Cardiac muscle cell (in vitro differentiated cells and primary cell): ENCODE data around the gene TFPT. TPM values are rescaled to one million over a fixed set of nuclear protein-coding genes. Genes with fewer than 3 reads are reported as not detected.

Experiments used
- DNase-seq, 2 donors: peaks; one replicate each; pipeline versions ENCODE4 v3.0.0 to v3.0.0-alpha.2; 2010 to 2017; ENCODE audit warnings: low read depth in 1 of 2, low spot score in 1 of 2
- H3K27ac ChIP-seq: fragments of 200-600 bp; sonication (generic); 2 replicates; pipeline ENCODE4 v1.5.1; 2016
- H3K27me3 ChIP-seq: fragments of 200-600 bp; sonication (generic); 2 replicates; pipeline ENCODE4 v1.6.0; 2016; ENCODE audit warnings: control low read depth
- H3K36me3 ChIP-seq: fragments of 200-600 bp; sonication (generic); 2 replicates; pipeline ENCODE4 v1.5.1; 2016; ENCODE audit warnings: control low read depth
- H3K4me1 ChIP-seq: fragments of 200-600 bp; sonication (generic); 2 replicates; pipeline ENCODE4 v1.8.1; 2017; ENCODE audit warnings: low read depth, mild to moderate bottlenecking, mixed run types
- H3K4me3 ChIP-seq: fragments of 200-600 bp; sonication (generic); 2 replicates; pipeline ENCODE4 v1.5.1; 2016; ENCODE audit warnings: mild to moderate bottlenecking
- H3K9me3 ChIP-seq: fragments of 200-600 bp; sonication (generic); 2 replicates; pipeline ENCODE4 v1.5.1; 2017; ENCODE audit warnings: low read depth, mild to moderate bottlenecking, control low read depth
- CTCF ChIP-seq: IDR thresholded peaks from 2 replicates; pipeline ENCODE4 v1.5.1; 2012; ENCODE audit warnings: low read depth, mild to moderate bottlenecking, low read length
- polyA plus RNA-seq: library from polyadenylated mRNA; unstranded; fragments of >200 nt; fragmentation: Nextera tagmentation; extraction: Ambion mirVana; gene quantifications from 2 replicates; pipeline ENCODE4 v1.2.1, GENCODE V29; 2016
- total RNA-seq: library from RNA; depleted of rRNA; stranded (reverse); fragments of >200 nt; gene quantifications from 2 replicates; pipeline ENCODE4 v1.2.3, GENCODE V29; 2016

The TFPT gene
- total and polyA plus RNA-seq, 2 experiments from 2014 or later = 27.5 to 32.1 TPM

GRCh38 chr19:54074851-54075250, 40.6 kb downstream of the TFPT start:
- no peak for DNase-seq
- Histone ChIP-seq H3K4me3 (no peak overlapping the region), H3K4me1 (no peaks in the 10 kb centered on the region), H3K9me3 (no peaks in the 10 kb centered on the region), H3K36me3 (no peaks in the 10 kb centered on the region), H3K27me3 (no peaks in the 10 kb centered on the region), H3K27ac (no peak overlapping the region)
- no peak for TF ChIP-seq CTCF

GRCh38 chr19:54073829-54074228, 41.6 kb downstream of the TFPT start:
- Histone ChIP-seq H3K4me1 (no peaks in the 10 kb centered on the region), H3K36me3 (no peaks in the 10 kb centered on the region), H3K9me3 (no peaks in the 10 kb centered on the region), H3K27me3 (no peaks in the 10 kb centered on the region), H3K4me3 (no peak overlapping the region), H3K27ac (no peak overlapping the region)
- DNase-seq = no peak
- TF ChIP-seq CTCF = no peak

GRCh38 chr19:54069470-54069869, 46.0 kb downstream of the TFPT start:
- no peaks in the 10 kb centered on the region for H3K27me3 ChIP-seq
- H3K9me3 ChIP-seq = no peaks in the 10 kb centered on the region
- no peak for TF ChIP-seq CTCF
- no peak for DNase-seq
- no peak overlapping the region for H3K4me3 ChIP-seq
- H3K4me1 ChIP-seq = no peaks in the 10 kb centered on the region
- no peak overlapping the region for H3K27ac ChIP-seq
- no peaks in the 10 kb centered on the region for H3K36me3 ChIP-seq

GRCh38 chr19:54063350-54064116, 51.9 kb downstream of the TFPT start, which contains the start of gene VSTM1:
VSTM1 (minus strand) TSS chr19:54063897; CDS start chr19:54063777, 120 bp downstream.
- Histone ChIP-seq H3K27me3 (no peaks in the 10 kb centered on the region), H3K36me3 (no peaks in the 10 kb centered on the region), H3K4me3 (no peak within 1 kb of the TSS), H3K4me1 (no peaks in the 10 kb centered on the region), H3K27ac (no peak within 1 kb of the TSS), H3K9me3 (no peaks in the 10 kb centered on the region)
- TF ChIP-seq CTCF = no peak
- DNase-seq = no peak

- H3K4me3 ChIP-seq = no peak overlapping the region
- H3K36me3 ChIP-seq = no peaks in the 10 kb centered on the region
- no peak overlapping the region for H3K27ac ChIP-seq
- no peaks in the 10 kb centered on the region for H3K27me3 ChIP-seq
- H3K9me3 ChIP-seq = no peaks in the 10 kb centered on the region
- DNase-seq = no peak
- TF ChIP-seq CTCF = no peak
- no peaks in the 10 kb centered on the region for H3K4me1 ChIP-seq
These were observed 52.8 kb downstream of the TFPT start for GRCh38 chr19:54062643-54063042.

Other genes starting within 250 kb of the TFPT start
- 115 and 150 TPM in 2 replicates for gene MYADM, start 247.8 kb downstream of the TFPT start, total RNA-seq
- 166 and 183 TPM in 2 replicates for gene MYADM, start 247.8 kb downstream of the TFPT start, polyA plus RNA-seq
- 0.63 and 4.3 TPM in 2 replicates for gene PRKCG, start 233.5 kb downstream of the TFPT start, total RNA-seq
- gene PRKCG, start 233.5 kb downstream of the TFPT start, polyA plus RNA-seq = 3.2 and 4.2 TPM in 2 replicates
- gene CACNG7, start 206.4 kb downstream of the TFPT start, total RNA-seq = 0.60 and 1.9 TPM in 2 replicates
- gene CACNG7, start 206.4 kb downstream of the TFPT start, polyA plus RNA-seq = 0.11 and 0.19 TPM in 2 replicates
- 0.77 and 1.4 TPM in 2 replicates for gene CACNG8, start 152.7 kb downstream of the TFPT start, total RNA-seq
- 0.68 and 1.0 TPM in 2 replicates for gene CACNG8, start 152.7 kb downstream of the TFPT start, polyA plus RNA-seq
- gene CACNG6, start 124.0 kb downstream of the TFPT start, total RNA-seq = 38.4 and 73.1 TPM in 2 replicates
- gene CACNG6, start 124.0 kb downstream of the TFPT start, polyA plus RNA-seq = 30.6 and 61.5 TPM in 2 replicates
- not detected in 2 replicates for gene VSTM1, start 51.8 kb downstream of the TFPT start, total RNA-seq
- gene VSTM1, start 51.8 kb downstream of the TFPT start, polyA plus RNA-seq = not detected in 2 replicates
- not detected in 2 replicates for gene TARM1, start 34.3 kb downstream of the TFPT start, total RNA-seq
- gene TARM1, start 34.3 kb downstream of the TFPT start, polyA plus RNA-seq = not detected in 2 replicates
- gene OSCAR, start 14.9 kb downstream of the TFPT start, total RNA-seq = not detected in 2 replicates
- 0.32 and 0.61 TPM in 2 replicates for gene OSCAR, start 14.9 kb downstream of the TFPT start, polyA plus RNA-seq
- 58.8 and 104 TPM in 2 replicates for gene NDUFA3, start 12.8 kb downstream of the TFPT start, total RNA-seq
- 546 and 585 TPM in 2 replicates for gene NDUFA3, start 12.8 kb downstream of the TFPT start, polyA plus RNA-seq
- 73.9 and 79.8 TPM in 2 replicates for gene PRPF31, start 97 bp upstream of the TFPT start, total RNA-seq
- 110 and 113 TPM in 2 replicates for gene PRPF31, start 97 bp upstream of the TFPT start, polyA plus RNA-seq
- 17.7 and 39.6 TPM in 2 replicates for gene CNOT3, start 22.1 kb upstream of the TFPT start, total RNA-seq
- 52.1 and 52.8 TPM in 2 replicates for gene CNOT3, start 22.1 kb upstream of the TFPT start, polyA plus RNA-seq
- gene LENG1, start 44.1 kb upstream of the TFPT start, total RNA-seq = 10.3 and 10.6 TPM in 2 replicates
- gene LENG1, start 44.1 kb upstream of the TFPT start, polyA plus RNA-seq = 10.1 and 10.8 TPM in 2 replicates
- gene TMC4, start 57.5 kb upstream of the TFPT start, total RNA-seq = 0.74 and 1.2 TPM in 2 replicates
- gene TMC4, start 57.5 kb upstream of the TFPT start, polyA plus RNA-seq = 3.4 and 5.6 TPM in 2 replicates
- 131 and 134 TPM in 2 replicates for gene MBOAT7, start 73.9 kb upstream of the TFPT start, total RNA-seq
- gene MBOAT7, start 73.9 kb upstream of the TFPT start, polyA plus RNA-seq = 118 and 128 TPM in 2 replicates
- gene TSEN34, start 75.7 kb upstream of the TFPT start, total RNA-seq = 113 and 130 TPM in 2 replicates
- 114 and 129 TPM in 2 replicates for gene TSEN34, start 75.7 kb upstream of the TFPT start, polyA plus RNA-seq
- 1,874 and 2,216 TPM in 2 replicates for gene RPS9, start 85.2 kb upstream of the TFPT start, total RNA-seq
- 433 and 451 TPM in 2 replicates for gene RPS9, start 85.2 kb upstream of the TFPT start, polyA plus RNA-seq
- gene LILRB3, start 107.3 kb upstream of the TFPT start, total RNA-seq = 0.27 and 0.49 TPM in 2 replicates
- gene LILRB3, start 107.3 kb upstream of the TFPT start, polyA plus RNA-seq = 0.84 and 0.98 TPM in 2 replicates
- 0.15 and 0.18 TPM in 2 replicates for gene LILRA6, start 127.1 kb upstream of the TFPT start, total RNA-seq
- 0.27 TPM in 1 of 2 replicates, not detected in the other for gene LILRA6, start 127.1 kb upstream of the TFPT start, polyA plus RNA-seq
- not detected in 2 replicates for gene LILRB5, start 141.6 kb upstream of the TFPT start, total RNA-seq
- gene LILRB5, start 141.6 kb upstream of the TFPT start, polyA plus RNA-seq = 0.04 TPM in 1 of 2 replicates, not detected in the other
- not detected in 2 replicates for gene LILRB2, start 165.5 kb upstream of the TFPT start, total RNA-seq
- gene LILRB2, start 165.5 kb upstream of the TFPT start, polyA plus RNA-seq = not detected in 2 replicates
- gene LILRA5, start 197.5 kb upstream of the TFPT start, total RNA-seq = not detected in 2 replicates
- not detected in 2 replicates for gene LILRA5, start 197.5 kb upstream of the TFPT start, polyA plus RNA-seq
- gene LILRA4, start 223.5 kb upstream of the TFPT start, total RNA-seq = not detected in 2 replicates
- not detected in 2 replicates for gene LILRA4, start 223.5 kb upstream of the TFPT start, polyA plus RNA-seq
- gene LAIR1, start 249.3 kb upstream of the TFPT start, total RNA-seq = not detected in 2 replicates
- gene LAIR1, start 249.3 kb upstream of the TFPT start, polyA plus RNA-seq = not detected in 2 replicates